HG03025 (cell line): ENCODE results near the gene HOATZ.

Experiments used
- ATAC-seq: cut with Tn5 transposase; IDR thresholded peaks from one replicate; pipeline ENCODE4 v1.9.1; 2021; ENCODE audit warnings: mild to moderate bottlenecking, moderate library complexity; ENCODE audit not compliant: unreplicated experiment, low FRiP score

The HOATZ gene

DNA sequence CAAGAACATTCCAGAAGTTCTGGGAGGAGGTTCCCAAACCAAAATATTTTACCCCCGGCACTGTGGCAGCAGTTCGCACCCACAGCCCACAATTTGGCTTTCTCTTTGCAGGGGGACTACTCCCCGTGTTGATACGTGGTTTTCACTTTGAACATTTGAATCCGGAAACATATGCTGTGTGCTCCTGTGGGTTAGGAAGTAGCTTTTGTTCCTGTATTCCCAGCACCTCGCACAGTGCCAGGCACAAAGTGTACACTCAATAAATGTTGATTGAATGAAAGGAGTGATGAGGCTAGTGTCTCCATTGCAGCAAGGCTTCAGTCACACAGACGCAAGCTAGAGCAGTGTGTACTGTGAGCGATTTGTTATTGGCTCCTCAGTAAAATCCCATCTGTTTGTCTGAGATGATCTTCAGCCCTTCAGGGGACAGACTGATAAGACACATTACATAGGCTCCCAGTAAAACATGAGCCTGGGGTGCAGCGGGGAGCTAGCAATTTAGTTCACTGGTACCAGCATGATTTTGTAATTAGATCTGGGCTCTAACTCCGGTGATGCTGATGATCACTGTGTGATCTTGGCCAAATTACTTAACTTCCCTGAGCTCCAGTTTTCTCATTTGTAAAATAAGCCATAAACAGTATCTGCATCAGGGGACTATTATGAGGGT, 28.2 kb downstream of the HOATZ start:
- no peak for ATAC-seq

DNA sequence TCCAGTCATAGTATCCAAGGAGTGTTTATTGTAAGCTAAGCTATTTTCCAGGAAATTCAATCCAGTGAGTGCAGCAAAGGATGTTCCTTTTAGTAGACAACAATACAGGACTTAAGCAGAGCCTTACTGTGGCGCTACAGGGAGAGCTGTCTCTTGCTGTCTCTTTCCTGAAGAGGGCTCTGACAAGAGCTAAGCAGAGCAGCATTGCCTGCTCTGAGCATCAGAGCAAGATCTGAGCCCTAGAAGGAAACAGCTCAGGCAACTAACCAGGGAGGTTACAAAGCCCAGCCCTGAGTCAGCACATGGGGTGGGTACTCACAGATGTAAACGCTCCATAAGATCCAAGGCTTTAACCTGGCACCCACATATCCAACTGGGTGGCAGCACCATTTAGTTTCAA, 33.9 kb downstream of the HOATZ start:
- no peak for ATAC-seq

DNA sequence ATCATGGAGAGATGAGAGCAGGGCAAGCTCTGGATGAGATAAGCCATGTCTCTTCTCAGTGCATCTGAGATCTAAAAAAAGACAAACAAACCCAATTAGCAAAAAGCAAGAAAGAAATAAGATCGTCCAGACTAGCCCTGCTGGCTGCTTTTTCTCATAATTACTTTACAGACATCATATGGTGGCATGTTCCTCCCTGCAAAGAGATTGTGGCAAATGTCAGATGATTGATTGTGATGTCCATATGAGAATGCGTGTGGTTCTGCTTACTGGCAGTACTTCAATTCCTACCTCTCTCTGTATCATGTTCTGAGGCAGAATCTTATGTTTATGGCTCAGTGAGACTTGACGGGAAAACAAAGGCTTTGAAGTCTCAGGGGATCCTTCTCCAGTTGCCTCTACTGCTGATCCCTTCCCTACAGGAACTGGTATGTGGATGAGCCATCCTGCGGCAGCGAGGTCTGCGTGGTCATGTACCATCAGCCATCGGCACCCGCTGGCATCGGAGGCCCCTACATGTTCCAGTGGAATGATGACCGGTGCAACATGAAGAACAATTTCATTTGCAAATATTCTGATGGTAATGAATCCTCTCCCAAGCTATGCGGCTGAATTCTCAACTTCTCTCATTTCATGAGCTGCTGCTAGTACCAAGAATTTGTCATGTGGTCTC, 34.8 kb downstream of the HOATZ start:
- no peak for ATAC-seq

DNA sequence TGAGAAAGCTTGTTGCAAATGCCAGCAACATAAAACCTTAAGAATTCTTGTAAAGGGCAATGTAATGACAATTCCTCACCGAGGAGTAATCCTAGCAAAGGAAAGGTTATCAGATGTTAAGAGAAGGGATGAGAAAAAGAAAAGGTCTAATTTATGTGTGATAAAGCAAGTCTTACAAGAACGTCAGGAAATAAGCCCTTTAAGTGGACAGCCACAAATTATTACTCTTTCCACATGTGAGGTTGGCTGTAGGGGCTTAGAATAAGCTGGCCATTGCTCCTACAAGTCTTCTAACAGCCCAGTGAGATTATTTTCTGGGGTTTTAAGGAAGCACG, 35.3 kb downstream of the HOATZ start:
- ATAC-seq, result no peak

DNA sequence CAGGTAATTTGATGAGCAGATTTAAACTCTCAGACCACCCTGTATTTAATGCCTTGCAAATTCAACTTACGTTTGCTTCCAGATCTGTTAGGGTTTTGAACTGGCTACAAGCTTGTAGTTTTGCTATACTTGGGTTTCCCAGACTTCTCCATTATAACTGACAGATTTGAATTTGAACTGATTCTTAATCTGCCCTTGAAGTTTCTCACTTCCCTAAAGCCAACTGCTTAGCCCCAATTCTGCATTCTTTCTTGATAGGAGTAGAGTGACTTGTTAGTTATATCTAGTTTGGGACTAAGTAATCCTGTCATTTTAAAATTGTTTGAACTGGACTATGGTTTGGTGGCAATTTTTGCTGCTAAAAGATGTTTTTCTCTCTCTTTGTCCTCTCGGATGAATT, 35.7 kb downstream of the HOATZ start:
- ATAC-seq, result no peak

DNA sequence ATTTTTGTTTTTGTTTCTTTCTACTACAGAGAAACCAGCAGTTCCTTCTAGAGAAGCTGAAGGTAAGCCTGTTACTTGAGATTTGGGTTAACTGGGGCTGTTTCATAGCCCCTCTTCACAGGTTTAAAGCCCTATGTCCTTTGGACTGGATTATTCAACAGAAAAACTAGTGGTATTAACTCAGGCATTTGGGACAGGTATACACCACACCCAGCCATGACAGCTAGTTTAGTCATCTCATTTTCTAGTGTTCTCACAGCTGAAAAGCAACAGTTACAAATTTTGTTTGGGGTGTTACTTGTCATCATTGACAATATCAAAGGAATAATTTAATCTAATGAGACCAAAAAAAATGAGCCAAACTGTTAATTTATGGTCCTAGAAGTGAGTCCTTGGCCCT, 40.0 kb downstream of the HOATZ start:
- ATAC-seq, result no peak

DNA sequence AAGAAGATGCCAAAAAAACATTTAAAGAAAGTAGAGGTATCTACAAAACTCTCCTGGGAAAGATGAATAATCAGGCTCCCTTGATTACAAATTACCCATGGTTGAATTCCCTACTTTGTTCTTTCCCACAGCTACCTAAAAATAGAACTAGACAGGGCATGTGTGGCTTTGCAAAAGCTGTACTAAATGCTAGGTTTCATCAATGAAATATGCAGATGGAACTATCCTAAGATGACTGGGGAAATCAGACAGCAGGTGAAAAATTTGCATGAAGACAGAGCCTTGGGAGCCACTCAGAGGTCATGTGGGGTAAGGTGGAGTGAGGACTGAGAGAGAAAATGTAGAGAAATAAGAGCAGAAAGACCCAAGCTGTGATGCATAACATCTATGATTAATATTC, 40.7 kb downstream of the HOATZ start:
- ATAC-seq, result no peak

DNA sequence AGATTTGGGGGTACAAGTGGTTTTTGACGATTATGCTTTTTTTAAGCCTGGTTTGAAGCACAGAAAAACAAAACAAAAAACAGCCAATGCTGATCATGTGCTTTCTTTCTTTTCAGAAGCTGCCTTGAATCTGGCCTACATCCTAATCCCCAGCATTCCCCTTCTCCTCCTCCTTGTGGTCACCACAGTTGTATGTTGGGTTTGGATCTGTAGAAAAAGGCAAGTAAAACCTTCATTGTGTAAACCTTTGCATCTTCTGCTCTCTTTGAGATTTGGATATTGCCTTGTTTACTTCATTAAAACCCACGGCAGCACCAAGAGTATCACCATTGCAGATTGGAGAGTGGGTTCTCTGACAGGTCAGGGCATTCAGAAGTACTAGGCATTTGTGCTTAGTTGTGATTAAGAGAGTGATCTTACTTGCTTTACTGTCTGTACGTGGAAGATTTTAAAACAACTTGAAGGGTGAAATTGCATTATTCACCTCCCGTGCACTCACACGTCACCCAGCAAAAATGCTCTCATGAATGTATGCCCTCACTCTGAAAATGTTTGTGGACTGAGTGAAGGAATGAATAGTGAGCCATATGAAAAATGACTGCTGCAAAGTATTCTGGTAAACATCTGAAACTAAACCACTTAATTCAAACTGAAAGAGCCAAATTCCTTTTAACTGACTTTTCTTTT, 43.0 kb downstream of the HOATZ start:
- no peak for ATAC-seq

DNA sequence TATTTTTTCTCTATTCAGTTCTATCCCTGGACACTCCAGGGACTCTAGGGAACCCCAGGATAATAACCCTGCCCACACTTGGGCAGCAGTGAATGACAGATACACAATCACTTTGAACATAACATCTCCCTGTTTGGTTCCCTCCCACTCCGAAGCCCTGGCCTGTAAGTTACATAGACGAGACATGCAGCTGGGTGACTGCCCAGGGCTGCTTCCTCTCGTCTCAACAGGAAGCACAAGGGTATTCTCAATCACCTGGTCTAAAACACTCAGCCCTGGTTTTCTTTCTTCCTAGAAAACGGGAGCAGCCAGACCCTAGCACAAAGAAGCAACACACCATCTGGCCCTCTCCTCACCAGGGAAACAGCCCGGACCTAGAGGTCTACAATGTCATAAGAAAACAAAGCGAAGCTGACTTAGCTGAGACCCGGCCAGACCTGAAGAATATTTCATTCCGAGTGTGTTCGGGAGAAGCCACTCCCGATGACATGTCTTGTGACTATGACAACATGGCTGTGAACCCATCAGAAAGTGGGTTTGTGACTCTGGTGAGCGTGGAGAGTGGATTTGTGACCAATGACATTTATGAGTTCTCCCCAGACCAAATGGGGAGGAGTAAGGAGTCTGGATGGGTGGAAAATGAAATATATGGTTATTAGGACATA, 45.4 kb downstream of the HOATZ start:
- no peak for ATAC-seq

DNA sequence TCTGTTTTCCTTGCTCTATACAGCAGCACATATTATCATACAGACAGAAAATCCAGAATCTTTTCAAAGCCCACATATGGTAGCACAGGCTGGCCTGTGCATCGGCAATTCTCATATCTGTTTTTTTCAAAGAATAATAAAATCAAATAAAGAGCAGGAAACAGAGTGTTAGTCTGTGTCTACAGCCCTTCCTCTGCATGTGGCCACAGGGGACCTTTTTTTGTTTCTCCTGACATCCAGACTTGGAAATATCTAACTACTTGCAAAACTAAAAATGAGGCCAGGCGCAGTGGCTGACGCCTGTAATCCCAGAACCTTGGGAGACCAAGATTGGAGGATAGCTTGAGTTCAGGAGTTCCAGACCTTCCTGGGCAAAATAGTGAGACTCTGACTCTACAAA, 46.2 kb downstream of the HOATZ start:
- ATAC-seq, result no peak

DNA sequence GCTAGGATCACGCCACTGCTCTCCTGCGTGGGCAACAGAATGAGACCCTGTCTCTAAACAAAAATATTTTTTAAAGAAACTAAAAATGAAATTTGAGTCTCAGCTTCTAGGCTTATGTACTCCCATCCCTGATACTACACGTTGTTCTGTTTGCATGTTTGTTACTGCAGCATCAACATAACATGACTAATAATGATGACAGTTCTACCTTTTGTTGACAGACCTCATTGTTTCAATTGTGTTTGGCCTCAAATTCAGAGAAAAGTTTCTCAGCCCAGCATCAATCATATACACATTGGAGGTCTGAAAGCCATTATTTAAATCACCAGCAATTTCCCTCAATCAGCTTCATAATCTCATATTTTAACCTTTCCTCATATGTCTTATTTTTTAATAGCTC, 46.7 kb downstream of the HOATZ start:
- ATAC-seq, result no peak

DNA sequence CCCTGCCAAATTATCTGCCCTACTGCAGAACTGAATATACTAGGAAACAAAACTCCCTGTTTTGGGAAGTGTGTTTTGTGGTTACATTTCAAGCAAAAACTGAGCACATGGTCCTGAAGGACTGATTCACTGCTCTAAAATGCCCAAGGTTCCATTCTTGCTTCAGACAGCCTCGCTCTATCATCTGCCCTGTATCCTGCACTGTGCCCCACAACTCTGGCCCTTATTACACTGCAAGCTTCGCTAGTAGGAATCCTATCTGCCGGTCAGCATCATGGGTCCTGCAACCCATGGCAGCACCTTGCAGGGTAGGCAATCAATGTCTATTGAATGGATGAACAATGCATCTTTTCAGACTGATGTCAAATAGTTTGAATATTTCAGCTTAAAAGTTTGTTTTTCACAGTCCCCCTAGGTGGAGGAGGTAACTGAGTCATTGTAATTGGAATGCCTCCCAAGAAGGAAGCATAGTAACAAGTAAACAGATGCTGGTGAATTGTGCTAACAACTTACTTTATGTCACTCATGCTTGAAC, 47.3 kb downstream of the HOATZ start:
- no peak for ATAC-seq

DNA sequence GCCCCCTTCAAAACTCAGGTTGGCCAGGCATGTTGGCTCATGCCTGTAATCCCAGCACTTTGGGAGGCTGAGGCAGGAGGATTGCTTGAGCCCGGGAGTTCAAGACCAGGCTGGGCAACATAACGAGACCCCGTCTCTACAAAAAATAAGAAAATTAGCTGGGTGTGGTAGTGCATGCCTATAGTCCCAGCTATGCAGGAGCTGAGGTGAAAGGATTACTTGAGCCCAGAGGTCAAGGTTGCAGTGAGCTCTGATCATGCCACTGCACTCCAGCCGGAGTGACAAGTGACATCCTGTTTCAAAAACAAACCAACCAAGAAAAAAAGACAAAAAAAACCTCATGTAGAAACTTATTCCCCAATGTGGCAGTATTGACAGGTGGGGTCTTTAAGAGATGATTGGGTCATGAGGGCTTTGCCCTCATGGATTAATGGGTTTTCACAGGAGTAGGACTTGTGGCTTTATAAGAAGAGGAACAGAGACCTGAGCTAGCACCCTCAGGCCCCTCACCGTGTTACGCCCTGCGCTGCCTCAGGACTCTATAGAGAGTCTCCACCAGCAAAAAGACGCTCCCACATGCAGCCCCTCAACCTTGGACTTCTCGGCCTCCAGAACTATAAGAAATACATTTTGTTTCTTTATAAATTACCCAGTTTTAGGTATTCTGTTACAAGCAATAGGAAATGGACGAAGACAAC, 48.3 kb downstream of the HOATZ start:
- ATAC-seq, result no peak

DNA sequence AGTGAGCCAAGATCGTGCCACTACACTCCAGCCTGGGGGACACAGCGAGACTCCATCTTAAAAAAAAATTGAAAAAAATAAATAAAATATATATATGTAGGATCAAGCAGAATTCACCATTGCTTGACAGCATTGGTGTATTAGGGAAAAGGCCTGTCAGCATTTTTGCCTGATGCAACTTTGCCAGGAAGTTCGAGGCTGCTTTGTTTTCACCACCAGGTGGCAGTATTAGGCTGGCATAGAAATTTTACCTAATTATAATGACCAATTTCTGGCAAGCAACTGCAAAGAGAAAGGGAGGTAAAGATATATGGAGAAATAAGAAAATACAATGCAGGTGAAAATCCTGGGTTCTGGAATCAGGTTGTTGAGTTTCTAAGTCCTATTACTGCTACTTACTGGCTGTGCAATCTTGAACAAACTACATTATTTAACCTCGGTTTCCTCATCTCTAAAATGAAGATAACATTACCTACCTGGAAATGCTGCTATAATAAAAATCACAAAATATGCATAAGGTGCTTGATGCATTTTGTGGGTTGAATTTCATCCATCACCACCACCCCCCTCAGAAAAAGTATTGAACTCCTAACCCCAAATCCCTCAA, 50.6 kb downstream of the HOATZ start:
- no peak for ATAC-seq

DNA sequence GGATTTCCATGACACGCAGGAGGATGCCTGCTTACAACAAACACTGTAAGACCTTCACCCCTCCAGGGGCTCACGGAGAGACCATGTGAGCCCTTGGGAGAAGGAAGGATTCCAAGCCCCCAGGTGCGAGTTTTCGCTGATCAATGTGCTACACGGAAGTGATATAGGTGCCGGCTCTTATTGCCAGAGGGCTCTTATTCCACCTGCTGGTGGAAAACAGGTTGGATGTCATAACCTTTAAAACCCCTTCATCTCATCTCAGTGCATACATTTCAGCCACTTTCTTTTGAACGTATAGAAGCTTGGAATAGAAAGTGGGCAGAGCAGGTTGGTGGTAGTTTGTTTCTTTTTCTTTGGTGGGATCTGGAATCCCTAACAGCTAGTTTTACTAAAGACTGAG, 51.7 kb downstream of the HOATZ start:
- no peak for ATAC-seq

DNA sequence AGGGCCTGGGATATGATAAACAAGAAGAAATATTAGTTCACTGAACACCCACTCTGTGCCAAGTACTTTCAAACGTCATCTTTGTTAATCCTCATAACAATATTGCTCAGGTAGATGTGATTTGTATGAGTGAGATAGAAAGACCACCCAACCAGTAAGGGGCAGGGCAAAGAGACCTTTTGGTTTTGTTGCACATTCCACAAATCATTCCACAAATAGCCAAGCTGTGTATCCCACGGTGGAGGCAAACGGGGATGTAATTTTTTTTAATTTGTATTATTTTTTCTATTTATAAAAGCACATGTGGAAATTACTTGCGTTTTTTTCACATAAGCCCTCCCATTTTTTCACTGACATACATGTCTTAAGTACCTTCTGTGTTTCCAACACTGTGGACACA, 54.9 kb downstream of the HOATZ start:
- no peak for ATAC-seq

DNA sequence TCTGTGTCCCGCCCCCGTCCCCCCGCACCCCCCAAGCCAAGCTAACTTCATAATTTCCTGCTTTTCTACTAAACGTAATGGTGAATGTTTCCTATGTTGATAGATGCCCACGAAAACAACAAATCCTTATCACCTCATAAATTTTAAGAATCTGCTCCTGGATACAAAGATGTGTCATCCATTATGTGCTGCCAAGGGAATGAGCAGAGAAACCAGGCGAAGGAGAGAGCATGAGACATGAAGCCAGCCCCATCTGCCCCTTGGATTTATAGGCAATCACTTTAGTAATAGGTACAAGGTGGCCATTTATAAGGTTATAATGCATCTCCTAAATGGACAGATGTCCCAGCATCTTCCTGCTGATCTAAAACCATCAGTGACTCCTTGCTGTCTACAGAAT, 56.2 kb downstream of the HOATZ start:
- no peak for ATAC-seq

DNA sequence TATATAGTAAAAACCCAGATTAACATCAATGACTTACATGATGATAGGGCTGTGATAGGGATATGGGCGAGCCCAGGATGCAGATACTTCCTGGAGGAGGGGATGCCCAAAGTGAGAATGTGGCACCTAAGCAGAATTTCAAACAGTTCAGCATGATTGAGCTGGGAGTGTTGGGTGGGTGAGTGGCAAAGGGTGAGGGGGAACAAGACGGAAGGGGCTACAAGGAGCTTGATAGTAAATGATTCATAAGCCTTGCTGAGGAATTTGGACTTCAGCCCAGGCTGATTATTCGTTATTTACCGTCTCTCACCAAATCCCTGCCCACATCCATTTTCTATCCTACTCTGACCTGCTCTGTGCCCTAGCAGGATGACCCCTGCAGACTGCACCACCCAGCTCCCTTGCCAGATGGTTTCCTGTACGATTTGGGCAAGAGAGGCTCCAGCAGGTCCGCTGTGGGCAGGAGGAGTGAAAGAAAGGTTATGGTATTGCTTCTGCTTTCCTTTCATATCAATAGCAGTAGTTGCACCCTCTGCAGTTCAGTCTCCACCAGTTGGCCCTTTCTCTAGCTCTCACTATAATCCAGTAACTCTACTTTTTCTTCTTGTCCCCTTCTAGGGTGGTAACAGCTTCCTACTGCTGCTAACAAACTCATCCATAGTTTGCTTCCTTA, 57.4 kb downstream of the HOATZ start:
- no peak for ATAC-seq

DNA sequence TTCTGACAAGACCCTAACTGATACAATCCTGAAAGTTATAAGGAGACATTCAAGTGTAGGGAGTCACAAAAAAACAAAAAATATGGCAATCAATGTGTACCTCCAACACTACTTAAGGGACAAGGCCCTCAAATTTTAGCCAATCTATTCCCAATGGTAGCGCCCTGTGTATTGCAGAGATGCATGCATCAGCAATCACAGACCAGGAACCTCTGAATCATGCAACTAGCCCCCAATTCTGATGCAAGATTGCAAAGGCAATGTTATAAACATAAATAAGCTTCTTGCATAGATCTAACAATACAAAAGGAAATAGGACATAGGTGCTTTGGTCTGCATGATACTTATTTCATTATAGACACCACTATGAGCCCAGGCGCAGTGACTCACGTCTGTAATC, 58.0 kb downstream of the HOATZ start:
- no peak for ATAC-seq

DNA sequence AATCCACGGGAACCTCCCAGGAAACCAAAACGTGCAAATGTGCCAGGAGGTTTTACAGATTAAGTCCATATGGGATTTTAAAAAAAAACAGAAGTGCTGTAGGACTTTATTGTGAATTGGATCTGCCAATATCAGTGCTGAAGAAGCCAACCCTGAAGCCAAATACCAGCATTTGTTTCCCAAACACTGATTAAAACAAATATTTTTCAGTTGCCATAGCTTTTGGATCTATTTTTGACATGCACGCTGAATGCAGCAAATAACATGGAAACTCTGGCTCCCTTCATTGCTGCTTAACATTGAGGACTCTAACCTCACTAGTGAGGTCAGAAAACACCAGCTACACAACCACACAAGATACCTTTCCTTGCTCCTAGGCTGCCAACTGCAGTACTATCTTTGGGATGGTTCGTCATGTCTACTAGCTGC, 59.3 kb downstream of the HOATZ start:
- ATAC-seq, result no peak
